NK-92 treated with Interleukin-12 subunit alpha and Interleukin-12 subunit beta, amount 100 ng/mL, for 24 hours (cell line): Measurements from ENCODE around the gene SMTN.

Experiments used
- DNase-seq: peaks from one replicate; lab custom pipeline; 2025; lab: John Stamatoyannopoulos, UW

The SMTN gene

DNA sequence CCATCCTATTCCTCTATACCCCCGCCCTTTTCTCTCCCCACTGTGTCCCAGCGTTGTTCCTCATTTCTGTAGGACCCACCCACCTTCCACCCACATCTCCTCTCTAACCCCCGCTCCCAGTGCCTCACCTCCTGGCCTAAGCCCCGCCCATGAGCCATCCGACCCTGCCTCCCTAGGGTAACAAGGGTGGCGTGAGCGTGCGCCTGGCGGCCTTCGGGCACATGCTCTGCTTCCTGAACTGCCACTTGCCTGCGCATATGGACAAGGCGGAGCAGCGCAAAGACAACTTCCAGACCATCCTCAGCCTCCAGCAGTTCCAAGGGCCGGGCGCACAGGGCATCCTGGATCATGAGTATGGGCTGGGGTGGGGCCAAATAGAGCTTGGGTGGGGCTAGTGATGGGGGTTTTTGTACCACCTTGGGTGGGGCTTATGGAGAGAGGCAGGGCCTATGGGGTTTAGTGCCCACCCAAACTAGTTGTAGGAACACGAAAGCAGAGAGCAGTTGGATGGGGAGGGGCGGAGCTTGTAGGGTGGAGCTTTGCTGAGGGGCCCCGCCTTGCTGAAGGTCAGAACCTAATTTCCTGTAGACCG is 46.2 kb downstream of the SMTN start:
- no peak for DNase-seq

DNA sequence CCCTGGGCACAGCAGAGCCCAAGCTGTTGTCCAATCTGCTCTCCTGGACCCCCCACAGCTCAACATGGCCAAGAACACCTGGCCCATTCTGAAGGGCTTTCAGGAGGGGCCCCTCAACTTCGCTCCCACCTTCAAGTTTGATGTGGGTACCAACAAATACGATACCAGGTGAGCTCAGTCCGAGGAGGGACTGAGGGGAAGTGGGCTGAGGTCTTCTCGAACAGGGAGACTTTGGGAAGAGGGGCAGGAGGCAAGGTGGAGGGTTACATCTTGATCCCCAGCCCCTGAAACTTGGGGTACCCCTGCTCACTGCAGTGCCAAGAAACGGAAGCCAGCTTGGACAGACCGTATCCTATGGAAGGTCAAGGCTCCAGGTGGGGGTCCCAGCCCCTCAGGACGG is 47.0 kb downstream of the SMTN start:
- no peak for DNase-seq

GRCh38 chr22:31130873-31131272 is 49.8 kb downstream of the SMTN start:
- DNase-seq, result no peak

DNA sequence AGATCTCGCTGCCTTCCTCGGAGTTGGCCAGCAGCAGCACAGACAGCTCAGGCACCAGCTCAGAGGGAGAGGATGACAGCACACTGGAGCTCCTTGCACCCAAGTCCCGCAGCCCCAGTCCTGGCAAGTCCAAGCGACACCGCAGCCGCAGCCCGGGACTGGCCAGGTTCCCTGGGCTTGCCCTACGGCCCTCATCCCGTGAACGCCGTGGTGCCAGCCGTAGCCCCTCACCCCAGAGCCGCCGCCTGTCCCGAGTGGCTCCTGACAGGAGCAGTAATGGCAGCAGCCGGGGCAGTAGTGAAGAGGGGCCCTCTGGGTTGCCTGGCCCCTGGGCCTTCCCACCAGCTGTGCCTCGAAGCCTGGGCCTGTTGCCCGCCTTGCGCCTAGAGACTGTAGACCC is 52.8 kb downstream of the SMTN start:
- DNase-seq, result no peak

DNA sequence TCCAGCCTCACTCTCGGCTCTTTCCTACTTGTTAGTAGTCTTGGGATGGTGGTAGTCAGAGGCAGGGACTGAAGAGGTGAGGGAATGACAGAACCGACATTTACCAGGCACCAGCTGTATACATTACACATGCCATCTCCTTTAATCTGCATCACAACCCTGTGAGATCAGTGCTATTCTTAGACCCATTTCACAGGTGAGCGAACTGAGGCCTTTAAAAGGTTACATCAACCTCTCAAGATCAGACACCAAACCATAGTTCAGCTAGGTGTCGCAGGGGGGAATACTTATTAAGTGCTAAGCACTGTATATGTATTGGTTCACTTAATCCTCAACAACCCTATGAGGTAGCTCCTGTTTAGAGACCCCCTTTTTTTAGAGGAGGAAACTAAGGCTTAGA is 53.6 kb downstream of the SMTN start:
- DNase-seq, result no peak

- no peak for DNase-seq
These were observed 54.6 kb downstream of the SMTN start for GRCh38 chr22:31135706-31136105.

GRCh38 chr22:31136155-31136554 is 55.0 kb downstream of the SMTN start:
- DNase-seq, result no peak

DNA sequence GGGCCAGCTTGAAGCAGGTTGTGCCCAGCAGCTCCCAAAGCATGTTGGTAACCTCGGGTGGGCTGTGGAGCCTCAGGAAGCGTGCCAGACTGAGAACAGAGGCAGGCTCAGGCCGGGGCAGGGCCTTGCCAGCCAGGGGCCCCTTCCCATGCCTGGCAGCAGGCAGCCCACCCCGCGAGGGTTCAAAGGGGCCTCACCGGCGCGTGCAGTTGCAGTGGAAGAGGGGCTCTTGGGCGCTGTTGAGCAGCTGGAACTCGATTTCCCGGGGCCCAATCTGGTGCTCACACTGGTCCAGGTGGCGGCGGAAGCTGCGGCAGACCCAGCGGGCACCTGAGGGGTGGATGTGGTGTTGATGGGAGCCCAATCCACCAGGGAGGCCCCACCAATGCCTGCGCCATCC is 55.6 kb downstream of the SMTN start:
- DNase-seq, result no peak

DNA sequence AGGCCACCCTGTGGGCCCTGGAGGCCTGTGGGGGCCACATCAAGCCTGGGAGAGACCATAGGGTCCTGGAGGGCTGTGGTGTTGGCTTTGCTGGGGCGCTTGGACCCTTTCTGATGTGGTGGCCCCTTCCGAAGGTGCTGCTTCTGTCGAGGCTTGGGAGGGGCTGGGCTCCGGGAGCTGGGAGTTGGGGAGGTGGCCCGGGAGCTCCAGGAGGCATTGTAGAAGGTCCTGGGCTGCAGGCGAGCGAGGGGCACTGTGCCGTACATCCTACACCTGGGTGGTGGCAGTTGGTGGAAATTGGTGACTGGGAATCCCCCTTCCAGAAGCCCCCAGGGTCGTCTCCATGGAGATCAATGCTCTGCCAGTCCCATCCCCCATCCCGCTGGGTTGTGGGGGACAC is 56.6 kb downstream of the SMTN start:
- DNase-seq, result no peak

DNA sequence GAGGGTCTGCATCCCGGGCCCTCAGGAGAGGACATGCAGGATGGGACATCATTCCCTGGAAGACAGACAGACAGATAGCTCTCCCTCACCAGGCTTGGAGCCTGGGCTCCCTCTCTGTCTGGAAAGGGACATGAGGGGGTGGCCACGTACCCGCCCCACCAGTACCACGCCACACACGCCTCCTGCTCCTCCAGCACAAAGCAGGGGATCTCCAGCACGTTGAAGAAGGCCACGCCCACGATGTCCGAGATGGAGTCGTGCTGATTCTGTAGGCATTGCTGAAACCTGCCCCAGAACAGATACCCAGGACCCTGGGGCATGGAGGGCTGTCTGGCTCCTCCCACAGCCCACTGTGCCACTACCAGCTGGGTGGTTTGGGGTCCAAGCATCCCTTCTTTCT is 57.0 kb downstream of the SMTN start:
- DNase-seq, result no peak

- DNase-seq, result no peak
These were observed 57.9 kb downstream of the SMTN start for GRCh38 chr22:31139066-31139465.

GRCh38 chr22:31139866-31140716 is 59.0 kb downstream of the SMTN start, which contains the start of gene PLA2G3:
PLA2G3 (minus strand) TSS chr22:31140508; CDS start chr22:31140354, 154 bp downstream.
- no peak for DNase-seq

GRCh38 chr22:31140746-31141145 is 59.6 kb downstream of the SMTN start:
- DNase-seq, result no peak

DNA sequence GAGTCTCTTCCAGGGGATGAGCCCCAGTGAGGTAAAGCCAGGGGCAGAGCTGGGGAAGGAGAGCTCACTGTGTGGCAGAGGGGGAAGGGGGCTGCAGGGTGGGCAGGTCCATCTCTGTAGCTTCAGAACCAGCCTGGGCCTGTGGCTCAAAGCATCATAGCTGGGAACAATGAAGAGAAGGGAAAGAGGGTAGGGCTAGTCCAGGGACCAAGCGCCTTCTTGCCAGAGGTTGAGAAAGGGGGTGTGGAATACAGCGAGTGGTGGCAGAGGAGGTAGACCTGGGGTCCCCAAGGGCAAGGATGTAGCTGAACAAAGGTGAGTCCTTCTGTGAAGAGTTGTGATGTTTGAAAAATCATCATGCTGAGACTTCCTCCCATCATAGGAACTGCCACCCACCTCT is 60.4 kb downstream of the SMTN start:
- no peak for DNase-seq

DNA sequence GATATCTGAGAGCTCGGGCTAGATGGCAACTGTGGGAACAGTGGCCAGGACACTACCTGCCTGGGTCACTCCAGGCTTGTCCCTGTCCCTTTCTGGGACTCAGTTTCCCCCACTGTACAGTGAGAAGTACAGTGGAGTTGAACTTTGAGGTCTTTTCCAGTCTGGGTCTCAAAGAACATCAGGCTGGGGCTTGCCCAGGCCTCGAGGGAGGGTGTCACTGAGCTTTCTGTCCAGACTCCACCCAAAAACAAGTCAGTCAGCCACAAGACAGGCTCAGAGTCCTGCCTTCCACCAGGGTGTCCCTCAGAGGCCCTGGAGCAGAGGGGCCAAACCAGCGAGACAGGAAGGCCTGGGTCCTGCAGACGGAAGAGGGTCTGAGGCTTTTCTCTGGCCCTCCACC is 61.2 kb downstream of the SMTN start:
- no peak for DNase-seq

GRCh38 chr22:31143038-31143437 is 61.9 kb downstream of the SMTN start:
- DNase-seq, result no peak

DNA sequence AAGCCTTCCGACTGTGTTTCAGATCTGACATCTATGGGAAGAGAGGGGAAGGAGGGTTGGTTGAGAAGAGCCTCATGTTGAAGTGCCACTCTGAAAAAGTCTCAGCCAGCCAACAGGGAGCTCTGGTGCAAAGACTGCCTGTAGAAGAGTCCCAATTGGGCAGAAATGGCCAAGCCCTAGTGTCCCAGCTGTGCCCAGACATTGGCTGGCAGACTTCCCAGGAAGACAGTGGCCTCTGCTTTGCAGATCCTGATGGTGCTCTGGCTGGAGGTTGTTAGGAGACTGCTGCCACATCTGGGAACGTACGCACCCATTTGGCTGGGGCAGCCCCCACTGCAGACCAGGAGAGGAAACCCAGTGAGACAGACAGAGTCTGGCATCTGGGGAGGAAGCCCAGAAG is 62.4 kb downstream of the SMTN start:
- DNase-seq, result no peak

GRCh38 chr22:31144223-31144622 is 63.1 kb downstream of the SMTN start:
- DNase-seq, result no peak

DNA sequence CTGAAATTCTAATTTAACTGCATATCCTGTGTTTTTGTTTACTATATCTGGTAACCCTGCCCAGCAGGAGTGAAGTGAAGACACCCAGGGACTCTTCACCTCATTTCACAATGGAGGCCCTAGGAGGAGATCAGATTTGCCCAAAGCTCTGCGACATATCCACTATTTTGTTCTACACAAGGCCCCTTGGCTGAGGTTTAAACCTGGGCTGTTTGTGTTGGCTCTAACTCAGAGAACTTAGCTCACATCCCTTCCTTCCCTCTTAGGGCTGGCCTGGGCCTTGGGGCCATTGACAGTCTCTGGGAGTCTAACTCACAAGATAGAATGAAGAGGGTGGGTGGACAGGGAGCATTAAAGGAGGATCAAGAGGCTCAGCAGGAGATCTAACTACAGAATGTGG is 67.4 kb downstream of the SMTN start:
- DNase-seq, result no peak

DNA sequence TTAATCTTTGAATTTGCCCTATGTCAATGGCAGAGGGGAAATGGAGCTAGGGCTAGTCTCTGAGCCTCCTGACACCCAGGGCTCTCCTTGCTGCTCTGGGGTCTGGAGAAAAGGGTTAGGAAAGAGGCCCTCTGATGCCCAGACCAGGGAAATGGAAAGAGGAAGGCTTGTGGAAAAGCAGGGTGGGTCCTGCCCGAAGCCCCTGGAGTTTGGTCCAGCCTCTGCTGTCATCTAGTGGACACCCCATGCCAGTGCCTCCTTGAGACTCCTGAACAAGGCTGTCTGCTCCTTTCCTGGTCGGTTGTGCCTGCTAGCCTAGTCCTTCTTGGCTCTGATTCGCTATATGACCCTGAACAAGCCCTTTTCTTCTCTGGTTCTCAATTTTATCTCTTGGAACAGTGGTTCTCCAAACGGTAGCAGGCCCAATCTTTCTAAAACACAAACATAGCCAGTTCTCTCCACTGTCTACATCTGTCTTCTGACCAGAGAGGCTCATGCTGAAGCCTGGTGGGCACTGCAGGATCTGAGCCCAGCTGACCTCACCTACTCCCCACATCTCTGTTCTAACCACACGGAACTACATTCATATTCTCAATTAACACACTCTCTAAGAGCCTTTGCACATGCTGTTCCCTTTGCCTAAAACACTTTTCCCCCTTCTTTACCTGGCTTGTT is 68.0 kb downstream of the SMTN start:
- DNase-seq, result no peak

GRCh38 chr22:31150615-31151014 is 69.5 kb downstream of the SMTN start:
- no peak for DNase-seq

GRCh38 chr22:31151872-31152271 is 70.8 kb downstream of the SMTN start:
- DNase-seq, result no peak

GRCh38 chr22:31153357-31153756 is 72.2 kb downstream of the SMTN start:
- DNase-seq, result no peak
